Activated CD4-positive, alpha-beta T cell treated with anti-CD3 and anti-CD28 coated beads, Interleukin-10, Interleukin-2, amounts not matched to agents 100 ng/mL and 50 ng/mL, durations not matched to agents 16 hours and 8 hours (primary cell): Measurements from ENCODE around the gene RERE.

Source experiments
- DNase-seq: peaks from one replicate; pipeline ENCODE4 v3.0.0-alpha.2; 2020

The RERE gene

DNA sequence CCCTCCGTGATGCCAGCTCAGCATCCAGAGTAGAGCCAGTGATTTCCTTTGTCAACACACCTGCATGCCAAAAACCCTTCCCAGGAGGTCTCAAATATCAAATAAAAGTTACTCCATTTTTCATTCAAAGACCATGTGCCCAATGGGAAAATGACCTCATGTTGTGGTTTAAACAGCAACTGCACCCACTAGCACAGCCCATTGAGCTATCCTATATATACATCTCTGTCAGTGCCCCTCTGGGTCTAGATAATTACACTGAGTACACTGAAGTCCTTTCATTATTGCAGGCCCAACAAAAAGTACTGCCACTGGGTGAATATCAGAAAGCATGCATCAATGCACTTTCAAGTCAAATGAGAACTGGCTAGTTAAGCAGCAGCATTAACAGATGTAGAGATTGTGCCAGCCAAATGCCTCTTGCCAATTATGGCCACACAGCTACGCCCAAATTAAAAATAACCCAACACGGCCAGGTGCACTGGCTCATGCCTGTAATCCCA lies 381.8 kb downstream of the RERE start:
- DNase-seq: no peak

- DNase-seq: no peak
Observed at GRCh38 chr1:8434101-8434500, 383.3 kb downstream of the RERE start.

GRCh38 chr1:8431784-8432183 lies 385.7 kb downstream of the RERE start:
- DNase-seq: no peak

DNA sequence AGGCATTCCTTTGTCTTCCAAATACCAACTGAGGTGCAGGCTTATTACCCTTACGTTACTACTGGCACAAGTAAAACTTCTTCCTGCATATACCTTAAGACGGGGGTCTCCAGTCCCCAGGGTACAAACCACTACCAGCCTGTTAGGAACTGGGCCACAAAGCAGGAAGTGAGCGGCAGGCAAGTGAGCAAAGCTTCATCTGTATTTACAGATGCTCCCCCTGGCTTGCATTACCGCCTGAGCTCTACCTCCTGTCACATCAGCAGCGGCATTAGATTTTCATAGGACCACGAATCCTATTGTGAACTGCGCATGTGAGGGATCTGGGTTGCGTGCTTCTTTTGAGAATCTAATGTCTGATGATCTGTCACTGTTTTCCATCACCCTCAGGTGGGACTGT lies 386.4 kb downstream of the RERE start:
- DNase-seq: no peak

DNA sequence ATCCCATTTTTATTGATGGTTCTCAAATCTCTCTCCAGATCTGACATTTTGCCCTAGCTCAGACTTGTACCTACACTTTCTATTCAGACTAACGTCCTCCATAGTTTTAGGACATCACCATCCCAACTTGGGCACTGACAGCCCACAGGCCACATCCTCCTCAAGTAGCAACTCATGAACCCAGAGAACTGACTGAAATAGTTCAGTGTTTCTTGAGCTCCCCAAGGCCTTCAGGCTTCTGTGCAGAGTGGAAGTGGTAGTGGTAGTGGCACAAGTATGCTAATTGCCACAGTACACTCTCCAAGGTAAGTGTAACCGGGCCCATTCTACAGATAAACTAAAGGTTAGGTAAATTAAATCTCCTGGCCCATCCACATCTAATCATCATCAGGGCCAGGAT lies 387.0 kb downstream of the RERE start:
- DNase-seq: peak; percentile 54

DNA sequence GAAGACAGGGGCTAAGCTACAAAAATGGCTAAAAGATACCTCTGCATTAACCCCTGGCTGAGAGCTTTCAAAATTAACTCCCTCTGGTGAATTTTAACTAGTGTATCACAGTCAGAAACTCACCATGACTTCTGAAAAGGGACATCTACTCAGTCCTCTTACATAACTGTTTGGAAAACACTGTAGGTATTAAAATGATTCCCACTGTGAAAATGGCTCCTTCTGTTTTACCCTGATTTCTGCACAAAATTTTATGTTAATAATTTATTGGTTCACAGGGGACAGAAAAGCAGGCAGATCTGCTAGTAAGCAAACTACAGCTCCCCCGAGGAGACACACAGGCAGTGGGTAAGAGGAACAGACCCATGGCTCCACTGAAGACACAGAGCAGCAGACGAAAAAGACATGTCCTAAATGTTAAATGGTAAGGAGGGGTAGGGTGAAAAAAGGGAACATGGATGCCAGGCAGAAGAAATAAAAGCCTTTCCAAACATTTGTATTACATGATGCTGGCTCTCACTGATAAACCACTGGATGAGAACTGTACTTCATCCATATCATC lies 387.8 kb downstream of the RERE start:
- no peak for DNase-seq

DNA sequence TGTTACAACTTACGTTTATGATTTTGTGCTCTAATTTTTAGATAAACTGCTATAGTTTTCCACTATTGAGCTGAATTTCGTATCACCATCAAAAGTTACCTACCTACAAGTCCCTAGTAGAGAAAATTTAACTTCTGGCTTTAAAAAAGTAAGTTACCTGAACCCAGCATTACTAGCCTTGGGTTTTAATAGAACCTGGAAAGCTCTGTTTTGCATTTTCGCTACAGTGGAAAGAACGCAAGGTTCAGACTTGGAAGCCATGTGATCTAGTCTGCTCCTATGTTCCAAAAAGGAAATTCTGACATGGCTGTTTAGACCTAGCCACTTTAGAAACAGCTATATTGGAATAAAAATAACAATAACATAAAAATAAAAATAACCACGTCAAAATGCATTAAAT lies 389.0 kb downstream of the RERE start:
- DNase-seq: no peak

DNA sequence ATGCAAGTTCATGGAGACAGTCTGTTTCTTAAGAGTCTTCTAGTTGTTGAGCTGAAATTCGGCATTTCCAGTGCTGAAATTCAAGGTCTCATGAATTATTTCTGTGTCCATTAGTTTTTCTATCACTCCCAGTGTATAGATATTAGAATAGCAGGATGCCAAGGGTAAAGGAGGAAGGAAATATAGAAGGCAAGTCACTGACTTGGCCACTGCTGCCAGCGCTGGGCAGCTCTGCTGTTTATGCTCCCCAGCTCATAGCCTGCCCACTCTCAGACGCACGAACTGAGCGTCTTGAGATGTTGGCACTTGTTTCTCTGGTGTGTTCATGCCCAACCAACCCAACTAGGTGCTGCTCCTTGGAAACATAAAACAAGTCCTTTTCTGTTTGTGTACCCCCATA lies 389.5 kb downstream of the RERE start:
- no peak for DNase-seq

DNA sequence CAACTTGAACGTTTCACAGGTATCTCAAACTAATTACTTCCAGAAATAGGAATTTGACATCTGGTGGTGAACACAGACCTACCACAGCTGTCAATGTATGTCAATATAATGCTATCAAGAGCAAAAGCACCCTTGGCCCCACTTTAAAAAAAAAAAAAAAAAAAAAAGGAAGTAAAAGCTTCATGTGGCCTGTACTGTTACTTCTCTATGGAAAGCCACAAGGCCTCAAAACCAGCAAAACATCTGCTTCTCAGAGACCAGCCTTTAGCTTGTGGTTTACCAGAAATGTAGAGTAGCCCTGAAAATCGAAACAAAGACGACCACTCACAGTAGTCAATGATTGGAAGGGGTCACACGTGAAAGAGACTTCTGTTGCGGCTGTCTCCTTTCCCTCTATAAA lies 389.9 kb downstream of the RERE start:
- peak; percentile 69 for DNase-seq

DNA sequence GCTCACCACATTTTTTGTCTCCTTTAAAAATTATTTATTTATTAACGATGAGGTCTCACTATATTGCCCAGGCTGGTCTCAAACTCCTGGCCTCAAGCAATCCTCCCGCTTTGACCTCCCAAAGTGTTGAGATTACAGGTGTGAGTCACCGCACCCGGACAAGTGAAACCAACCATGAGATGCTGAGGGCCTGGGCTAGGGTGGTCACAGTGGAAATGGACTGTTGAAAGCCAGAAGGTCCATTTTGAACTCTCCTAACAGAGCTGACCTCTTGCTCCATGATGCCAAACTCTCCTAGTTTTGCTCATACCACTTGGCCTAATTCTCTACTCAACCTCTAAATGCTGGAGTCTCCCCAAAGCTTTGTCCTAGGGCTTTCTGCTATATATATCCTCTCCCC lies 390.4 kb downstream of the RERE start:
- no peak for DNase-seq

DNA sequence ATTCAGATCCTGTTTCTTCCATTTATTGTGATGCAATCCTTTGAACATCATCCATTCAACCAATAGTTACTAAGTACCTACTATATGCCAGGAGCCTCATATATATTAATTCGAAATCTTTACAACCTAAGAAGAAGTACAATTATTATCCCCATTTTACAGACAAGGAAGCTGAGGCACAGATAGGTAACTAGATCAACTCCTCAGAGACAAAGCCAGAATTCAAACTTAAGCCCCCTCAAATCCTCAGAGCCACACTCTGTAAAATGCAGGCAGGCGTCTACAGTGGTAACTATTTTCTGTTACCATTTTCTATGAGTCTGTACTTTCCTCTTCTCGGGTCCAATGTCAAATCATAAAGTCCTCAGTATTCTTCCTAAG lies 391.7 kb downstream of the RERE start:
- DNase-seq: no peak

DNA sequence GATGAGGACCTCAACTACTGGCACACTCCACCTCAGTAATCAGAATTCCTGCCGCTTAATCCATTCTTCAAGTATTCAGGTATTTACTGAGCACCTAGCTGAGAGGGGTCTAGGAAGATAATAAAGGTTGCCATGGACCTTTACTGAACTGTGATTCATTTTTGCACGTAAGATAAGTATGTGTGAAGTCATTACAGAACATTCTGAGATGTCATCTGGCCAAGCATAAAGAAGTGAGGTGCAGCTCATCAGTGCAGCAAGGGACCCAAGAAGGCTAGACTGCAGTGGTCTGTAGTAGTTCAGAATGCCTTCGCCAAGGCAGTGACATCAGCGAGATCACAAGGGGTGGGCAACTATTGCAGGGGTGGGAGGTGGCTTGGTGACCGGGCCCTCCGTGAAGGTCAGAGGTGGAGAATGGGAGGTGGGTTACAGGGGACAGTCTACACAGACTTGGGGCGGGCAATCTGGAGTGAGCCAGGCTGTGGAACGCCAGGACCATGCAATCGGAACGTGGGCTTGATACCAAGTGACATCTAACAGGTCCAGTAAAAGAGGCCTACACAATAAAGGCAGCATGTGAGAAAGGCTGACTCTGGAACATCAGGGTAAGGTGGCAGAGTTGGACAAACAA lies 392.2 kb downstream of the RERE start:
- DNase-seq: peak; percentile 32

DNA sequence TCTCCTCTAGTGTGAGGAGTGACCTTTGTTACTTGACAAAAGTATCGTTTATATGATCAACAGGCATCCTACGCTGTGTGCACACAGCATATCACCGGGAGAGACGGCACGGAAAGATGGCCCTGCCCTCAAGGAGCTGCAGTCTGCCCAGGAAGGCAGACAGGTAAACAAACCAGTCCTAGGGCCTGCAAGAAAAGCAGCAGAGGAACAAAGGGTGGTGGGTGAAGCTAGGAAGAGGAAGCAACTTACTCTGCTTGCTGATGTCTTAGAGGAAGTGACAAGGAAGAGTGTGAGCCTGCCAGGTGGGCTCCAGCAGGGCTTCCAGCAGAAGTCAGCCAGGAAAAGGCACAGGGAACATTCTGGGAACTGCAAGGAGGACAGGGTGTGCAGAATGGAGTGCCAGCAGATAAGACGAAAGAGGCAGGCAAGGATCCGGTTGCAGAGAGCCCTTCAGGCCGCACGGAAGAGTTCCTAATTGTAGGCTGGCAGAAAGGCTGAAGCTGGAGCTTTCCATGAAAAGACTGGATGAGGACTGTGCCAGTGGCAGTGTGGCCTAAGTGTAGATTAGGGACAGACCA lies 392.8 kb downstream of the RERE start:
- DNase-seq: peak; percentile 65

DNA sequence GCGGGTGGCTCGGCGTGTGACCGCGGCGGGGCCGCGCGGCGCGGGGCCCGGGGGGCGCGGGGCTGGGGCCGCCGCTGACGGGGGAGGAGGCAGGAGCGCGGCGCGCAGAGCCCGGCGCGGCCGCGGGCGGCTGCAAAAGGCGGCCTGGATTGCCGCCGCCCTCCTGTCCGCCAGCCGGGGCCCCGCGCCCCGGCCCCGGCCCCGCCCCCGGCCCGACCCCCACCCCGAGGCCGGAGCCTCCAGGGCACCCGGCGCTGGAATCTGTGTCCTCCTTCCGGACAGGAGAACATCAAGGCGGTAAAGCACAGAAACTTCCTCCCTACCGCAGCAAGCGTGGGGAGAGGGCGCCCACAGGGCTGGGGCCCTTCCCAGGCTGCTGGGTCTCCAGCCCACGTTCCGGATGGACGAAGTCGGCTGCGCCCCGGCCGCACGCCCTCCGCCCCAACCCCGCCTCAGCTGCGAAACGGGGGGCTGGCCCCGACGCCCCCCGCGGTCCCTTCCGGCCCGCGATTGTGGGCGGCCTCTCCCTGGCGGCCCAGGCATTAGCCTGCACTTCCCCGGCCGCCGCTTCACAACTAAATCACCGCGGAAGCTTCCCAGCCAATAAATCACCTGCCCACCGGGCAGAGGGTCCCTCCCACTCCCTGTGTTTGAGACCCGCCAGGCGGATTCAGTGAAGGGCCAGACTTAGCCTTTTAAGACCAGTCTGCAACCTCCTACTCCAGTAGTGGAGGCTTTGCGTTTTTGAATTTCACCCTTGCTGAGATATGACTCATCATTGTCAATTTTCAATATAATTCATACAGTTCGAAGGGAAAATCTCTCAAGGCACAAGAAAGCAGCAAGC lies 393.5 kb downstream of the RERE start:
- peak; percentile 80 for DNase-seq

- DNase-seq: peak; percentile 37
Observed at GRCh38 chr1:8423269-8423691, 394.2 kb downstream of the RERE start.

DNA sequence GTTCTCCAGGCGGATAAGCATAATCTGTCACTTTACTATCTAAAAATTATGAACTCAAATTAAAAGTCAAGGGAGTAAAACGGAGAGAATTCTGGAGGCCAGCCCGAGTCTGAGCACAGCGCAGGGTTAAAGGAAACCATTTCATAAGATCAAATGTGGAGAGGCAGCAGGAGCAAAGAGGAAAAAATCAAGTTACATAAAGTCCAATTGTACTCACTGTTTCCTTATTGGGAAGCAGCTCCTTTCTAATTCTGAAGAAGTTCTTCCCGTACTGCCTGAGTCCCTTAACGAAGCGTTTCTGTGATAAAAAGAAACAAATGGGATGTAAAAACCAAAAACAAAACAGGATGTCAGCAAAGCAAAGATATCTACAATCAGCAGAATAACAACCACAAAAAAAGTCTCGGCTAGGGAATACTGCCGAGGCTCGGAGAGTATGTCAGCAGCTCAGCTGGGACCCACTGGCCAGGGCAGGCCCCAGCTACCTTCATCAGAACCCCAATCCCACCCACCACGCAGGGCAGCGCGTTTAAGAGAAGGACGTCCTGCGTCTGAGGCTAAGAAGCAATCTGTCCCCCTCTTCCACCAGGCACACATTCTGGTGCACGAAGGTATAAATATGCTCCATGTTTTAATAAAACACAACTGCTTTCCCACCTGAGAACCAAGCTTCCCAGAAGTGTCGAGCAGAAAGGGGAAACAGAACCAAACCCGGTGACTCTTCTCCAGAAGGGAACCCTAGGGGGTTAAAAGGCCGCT lies 394.8 kb downstream of the RERE start:
- DNase-seq: peak; percentile 36

- no peak for DNase-seq
Observed at GRCh38 chr1:8421721-8422120, 395.7 kb downstream of the RERE start.

DNA sequence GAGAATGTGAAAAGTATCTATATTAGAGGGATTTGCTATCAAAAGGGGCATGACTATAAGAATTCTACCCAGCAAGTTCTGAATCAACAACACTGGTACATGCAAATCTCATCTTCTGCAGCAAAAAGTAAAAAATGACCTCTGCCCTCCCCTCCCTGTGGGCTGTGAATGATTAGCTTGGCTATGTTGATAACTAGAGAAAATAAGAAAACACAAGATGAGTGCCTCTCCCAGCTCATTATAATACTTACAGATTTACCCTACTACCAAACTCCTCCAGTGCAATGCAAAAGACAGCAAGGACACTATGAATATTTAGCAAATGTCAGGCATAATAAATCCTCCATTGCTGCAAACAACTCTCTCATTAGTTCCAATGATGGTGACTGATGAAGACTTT lies 397.1 kb downstream of the RERE start:
- DNase-seq: no peak

DNA sequence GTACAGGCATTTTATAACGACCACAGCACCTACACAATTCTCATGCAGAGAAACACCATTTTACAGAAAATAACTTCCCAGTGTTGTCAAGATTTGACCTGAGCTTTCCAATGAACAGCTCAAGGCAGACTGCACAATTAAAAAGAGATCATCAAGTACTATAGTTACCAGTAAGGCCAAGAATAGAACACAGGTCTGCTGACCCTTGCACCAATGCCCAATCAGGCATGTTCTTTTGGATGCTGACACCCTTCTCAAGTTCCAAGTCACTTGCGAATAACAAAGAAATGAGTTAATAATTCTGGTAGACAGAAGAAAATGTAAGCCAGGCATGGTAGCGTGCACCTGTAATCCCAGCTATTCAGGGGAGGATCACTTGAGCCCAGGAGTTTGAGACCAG lies 397.6 kb downstream of the RERE start:
- DNase-seq: no peak

GRCh38 chr1:8419172-8419571 lies 398.3 kb downstream of the RERE start:
- DNase-seq: no peak

DNA sequence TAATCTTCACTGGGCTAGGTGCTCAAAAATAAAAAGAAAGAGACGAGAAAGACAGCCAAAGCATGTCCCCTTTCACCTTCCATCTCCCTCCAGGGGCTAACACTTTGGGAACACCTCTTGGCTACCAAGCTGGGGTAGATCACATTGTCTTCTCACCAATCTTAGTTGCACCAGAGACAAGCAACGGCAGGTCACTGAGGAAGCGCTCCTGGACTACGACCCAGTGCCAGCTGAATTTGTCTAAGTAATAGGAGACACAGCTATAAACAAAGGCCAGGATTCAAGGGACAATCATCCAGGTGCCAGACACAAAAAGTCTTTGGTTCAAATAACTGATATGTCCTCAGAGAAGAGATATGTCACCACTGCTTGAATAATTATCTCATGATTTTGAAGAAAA lies 399.1 kb downstream of the RERE start:
- DNase-seq: no peak

GRCh38 chr1:8417625-8418024 lies 399.8 kb downstream of the RERE start:
- no peak for DNase-seq

DNA sequence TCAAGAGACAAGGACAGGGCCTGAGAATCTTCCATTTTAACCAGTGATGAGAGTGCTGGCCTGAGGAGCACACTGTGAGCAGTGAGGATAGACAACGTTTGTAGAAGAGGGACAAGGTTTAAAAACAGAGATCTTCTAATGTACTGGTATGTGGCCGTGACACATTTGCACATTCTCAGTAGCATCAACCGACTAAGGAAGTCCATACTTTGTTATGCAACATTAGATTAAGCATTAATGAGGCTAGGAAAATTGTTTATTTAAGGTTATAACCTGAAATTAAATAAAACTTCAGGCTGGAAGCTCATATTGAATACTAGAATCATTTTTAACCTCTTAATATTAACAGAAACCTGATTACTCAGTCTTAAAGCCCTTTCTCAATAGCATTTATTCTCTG lies 400.6 kb downstream of the RERE start:
- DNase-seq: no peak
